GM21390 (cell line): ENCODE data around the gene RPUSD4.

Experiments
- ATAC-seq: cut with Tn5 transposase; IDR thresholded peaks from one replicate; pipeline ENCODE4 v1.9.1; 2021; ENCODE audit not compliant: unreplicated experiment

RPUSD4 gene

DNA sequence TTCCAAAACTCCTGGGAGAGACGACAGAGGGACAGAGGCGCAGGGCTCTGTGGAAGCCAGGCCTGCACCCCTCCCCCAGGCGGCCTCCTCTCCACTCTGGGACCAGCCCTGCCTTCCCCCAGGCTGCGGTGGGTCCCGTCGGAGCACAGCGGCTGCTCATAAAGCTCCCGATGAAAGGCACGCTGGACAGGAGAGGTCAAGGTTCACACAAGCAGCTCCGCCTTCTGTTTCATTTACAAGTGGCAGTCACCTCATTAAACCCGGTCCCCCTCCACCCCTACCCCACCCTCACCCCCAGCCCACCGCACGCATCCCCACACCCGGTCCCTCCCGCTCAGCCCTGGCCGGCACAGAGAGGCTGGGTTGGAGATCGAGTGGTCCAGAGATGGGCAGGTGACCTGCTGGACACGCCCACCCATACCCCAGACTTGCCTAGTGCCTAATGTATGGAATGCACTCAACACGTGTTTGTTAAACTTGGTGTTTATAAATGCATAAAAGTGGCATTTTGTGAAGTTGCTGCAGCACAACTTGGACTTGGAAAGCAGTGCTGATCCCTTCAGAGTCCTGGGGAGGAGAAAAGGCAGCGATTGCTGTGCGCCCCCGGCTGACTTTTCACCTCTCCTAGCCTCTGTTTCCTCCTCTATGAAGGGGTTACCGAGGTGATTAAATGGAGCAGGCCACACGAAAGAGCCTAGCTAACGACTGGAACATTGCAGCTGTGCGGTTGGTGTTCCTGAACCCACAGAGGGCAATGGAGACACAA, 26.0 kb downstream of the RPUSD4 start:
- no peak for ATAC-seq

DNA sequence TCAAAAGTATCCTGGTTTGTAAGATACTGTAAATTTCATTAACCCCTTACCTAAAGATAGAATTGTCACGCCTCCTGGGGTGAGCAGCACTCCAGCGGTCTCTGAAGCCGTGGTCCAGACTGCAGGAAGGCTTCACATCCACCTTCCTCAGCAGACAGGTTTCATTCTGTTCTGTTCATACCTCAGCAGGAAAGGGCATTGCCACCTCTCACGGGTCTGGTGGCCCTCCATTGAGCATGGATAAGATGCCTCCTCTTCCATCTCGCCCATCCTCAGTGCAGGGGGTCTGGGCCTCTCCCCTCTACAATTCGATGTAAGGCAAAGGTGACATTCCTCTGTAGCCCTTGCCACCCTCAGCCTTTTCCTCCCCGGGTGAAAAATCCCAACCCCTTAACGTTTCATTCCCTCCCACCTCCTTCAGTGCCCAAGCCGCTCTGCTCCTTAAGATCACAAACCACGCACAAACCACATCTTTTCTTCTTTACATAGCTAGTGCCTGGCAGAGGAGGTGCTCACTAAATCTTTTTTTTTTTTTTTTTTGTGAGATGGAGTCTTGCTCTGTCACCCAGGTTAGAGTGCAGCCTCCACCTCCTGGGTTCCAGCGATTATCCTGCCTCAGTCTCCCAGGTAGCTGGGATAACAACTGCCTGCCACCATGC, 28.5 kb downstream of the RPUSD4 start:
- no peak for ATAC-seq

DNA sequence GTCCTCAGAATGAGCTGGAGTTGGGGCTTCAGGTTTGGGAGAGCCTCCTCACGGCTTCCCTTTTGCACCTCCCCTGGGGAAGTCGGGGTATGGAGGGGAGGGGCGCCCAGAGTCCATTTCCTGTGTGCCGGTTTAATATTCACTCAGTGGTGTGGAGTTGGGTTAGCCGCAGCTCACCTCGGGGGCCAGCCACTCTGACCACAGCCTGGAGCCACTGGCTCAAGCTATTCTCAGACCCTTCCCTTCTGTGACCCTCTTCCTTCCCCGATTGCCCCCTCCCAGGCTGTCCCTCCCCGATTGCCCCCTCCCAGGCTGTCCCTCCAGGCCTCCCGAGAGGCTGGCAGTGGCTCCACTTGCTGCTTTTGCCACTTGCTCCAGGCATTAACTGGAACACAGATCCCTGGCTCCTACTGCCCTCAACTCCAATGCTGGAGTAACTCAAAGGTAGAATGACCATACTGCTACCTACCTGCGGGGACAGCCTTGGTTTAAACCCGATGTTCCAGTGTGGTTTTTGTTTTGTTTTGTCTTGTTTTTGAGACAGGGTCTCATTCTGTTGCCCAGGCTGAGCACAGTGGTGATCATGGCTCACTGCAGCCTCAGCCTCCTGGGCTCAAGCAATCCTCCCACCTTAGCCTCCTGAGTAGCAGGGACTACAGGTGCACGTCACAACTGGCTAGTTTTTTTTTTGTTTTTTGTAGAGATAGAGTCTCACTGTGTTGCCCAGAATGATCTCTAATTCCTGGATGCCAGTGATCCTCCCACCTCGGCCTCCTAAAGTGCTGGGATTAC, 29.3 kb downstream of the RPUSD4 start:
- no peak for ATAC-seq

DNA sequence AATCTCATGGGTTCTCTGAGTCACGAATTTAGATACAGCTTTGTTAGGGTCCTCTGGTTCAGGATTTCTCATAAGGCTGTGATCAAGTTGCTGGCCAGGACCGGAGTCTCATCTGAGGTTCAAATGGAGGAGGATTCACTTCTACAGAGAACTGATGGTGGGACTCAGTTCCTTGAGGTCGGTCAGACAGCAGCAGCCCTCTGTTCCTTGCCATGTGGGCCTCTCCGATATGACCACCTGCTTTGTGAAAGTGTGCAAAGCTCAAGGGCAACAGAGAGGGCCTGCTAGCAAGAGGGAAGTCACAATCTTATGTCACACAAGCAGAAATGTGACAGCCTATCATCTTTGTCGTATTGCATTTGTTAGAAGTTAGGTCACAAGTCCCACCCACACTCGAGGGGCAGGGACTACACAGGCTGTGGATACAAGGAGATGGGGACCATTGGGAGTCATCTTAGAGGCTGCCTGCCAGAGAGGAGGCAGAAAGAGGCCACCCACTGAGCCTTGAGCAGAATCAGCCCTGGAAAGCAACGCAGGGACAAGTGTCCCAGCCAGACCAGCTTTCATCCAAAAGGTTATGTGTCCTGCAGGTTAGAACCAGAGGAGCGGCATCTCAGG, 34.5 kb downstream of the RPUSD4 start:
- ATAC-seq: no peak

DNA sequence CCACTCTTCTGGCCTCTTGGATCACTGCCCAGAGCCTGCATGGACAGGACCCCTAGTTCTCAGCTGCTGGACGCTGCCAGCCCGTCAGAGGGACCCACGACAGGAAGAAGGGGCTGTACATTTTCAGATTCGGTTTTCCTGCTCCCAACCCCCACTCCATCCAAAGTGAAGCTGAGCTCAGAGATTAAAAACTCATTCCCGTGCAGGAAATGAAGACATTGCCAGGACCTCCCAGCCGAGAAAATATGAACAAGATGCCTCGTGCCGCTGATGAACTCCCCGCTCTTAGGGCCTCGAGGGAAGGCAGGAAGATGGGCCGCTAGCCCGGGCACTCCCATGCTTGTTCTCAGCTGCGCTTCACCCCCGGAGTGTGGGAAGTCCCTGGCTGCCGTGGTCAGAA, 36.1 kb downstream of the RPUSD4 start:
- ATAC-seq: no peak

DNA sequence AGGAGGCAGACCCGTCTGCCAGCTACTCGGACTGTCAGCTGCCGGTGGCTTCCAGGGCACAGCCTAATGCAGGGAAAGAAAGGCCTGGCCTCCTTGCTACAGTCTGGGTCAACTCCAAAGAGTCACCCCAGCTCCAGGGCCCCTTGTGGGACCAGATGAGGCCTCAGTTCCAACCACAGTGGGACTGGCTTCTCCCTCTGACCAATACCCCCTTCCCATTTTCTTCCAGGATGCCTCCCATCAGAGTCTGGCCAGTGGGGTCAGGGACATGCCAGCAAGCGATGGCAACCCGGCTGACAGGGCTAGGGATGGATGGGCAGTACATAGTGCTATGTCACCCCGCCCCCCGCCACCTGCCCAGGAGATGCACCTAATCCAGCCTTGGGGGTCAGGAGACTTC, 36.6 kb downstream of the RPUSD4 start:
- no peak for ATAC-seq

DNA sequence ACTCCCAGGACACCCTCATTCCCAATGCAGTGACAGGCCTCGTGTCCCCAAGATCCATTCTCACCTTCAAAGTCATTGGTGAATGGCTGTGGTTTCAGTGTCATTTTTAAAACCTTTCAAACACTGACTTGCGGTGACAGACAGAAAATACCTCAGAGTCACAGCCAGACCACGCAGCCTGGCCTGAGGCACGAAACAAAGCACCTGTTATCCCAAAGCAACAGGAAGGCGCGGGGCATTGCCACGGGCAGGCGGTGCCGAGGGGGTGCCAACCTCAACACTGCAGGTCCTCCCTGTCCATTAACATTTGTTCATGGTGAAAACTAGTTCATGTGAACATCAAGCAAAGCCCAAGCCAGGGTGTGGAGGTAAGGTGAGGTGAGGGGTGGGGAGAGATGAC, 38.2 kb downstream of the RPUSD4 start:
- ATAC-seq: no peak

DNA sequence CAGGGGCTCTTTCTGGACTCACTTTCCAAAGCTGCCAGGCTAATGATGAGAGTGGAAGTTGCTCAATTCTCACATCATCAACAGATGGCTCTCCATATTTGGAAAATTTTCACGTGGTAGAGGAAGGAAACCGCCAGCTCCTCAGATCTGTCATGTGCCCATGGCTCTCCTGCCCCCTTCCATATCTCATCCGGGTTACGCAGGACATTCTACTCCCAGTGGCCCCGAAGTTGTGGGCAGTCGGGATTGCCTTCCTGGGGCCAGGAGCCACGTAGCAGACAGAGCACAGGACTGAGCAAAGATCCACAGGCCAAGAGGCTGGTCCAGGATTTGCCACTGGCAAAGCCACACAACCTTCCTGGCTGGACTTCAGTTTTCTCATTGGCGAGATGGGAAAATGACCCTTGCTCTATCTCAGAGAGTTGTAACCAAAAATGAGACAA, 38.8 kb downstream of the RPUSD4 start:
- ATAC-seq: no peak

DNA sequence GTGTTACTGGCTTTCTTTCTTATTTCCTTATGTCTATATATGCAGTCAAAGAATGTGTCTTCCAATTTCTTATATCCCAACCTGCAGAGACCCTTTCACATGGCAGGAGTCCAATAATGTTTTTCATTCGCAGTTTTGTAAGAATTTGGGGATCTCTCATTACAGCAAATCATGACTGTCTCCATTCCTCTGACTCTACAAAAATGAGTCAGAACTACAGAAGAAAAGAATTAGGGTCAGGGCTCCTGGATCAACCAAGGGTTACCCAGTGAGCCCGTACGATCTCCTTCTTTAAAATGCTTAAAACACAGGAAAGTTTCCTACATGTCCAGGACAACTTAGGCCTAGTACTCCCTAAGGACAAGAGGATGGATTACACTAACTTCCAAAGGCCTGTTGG, 42.2 kb downstream of the RPUSD4 start:
- no peak for ATAC-seq

DNA sequence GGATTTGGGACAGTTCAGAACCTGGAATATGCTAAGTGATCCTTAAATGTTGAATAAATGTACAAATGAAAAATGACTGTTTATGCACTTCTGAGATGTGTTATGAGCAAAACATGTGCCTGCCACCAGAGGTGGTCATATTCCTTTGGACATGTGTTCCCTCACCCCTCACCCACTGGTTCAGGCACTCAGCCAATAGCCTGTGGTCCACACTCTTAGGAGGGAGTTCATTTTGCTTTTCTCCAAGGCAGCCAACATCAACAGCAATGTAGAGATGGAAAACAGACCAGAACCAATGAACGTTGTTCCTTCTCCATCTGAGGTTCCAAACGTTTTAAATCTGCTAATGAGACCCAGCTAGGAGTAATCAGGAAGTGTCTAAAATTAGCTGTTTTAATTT, 44.0 kb downstream of the RPUSD4 start:
- no peak for ATAC-seq

DNA sequence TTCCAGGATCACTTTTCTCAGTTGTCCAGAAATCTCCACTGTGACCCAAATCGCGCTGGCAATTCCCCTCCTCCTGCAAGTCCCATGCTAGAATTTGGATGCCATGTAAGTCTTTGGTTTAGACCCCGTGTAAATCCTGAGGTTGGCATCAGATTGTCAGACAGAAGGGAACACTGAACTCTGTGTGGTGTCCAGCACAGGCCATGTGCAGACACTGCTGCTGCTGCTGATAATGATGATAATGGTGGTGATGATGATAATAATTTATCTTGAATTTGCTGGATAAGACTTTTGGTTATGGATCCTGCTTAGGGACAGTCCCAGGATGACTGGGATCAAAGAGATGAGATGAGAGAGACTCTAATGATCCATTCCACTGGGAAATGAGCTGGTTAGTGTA, 45.0 kb downstream of the RPUSD4 start:
- ATAC-seq: no peak

DNA sequence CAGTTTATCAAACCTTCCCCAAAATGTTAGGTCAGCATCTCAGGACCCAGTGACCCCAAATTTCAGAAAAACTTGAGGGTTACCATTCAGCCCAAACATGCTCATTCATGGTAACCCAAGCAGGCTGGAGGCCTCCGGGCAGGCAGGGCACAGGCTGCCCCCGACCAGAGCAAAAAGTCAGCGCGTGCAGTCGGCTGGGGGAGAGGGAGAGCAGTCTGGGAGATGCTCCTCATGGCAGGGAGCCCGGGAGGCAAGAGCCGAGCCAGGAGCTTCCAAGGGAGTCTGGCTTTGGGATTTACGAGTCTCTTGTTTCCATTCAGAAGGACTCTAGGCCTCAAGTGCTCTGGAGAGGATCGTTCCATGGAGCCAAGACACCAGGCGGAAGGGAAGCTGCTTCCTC, 45.7 kb downstream of the RPUSD4 start:
- no peak for ATAC-seq

DNA sequence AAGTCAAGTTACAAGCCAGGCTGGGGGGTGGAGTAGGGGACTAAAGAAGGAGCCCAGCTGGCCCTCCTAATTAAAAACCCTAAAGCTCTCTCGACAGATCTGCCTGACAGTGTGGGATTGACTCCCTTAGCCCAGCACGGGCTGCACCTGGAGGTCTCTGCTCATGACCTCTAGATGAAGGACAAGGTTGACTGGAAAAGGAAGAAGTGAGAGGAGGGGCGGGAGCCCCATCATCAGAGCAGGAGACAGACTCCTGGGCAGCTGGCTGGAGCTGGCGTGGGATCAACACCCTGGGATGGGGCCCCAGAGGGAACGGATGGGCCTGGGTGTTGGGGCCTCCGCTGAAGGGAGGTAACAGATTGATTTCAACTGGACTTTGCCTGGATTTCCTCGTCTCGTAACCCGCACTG, 46.1 kb downstream of the RPUSD4 start:
- no peak for ATAC-seq

DNA sequence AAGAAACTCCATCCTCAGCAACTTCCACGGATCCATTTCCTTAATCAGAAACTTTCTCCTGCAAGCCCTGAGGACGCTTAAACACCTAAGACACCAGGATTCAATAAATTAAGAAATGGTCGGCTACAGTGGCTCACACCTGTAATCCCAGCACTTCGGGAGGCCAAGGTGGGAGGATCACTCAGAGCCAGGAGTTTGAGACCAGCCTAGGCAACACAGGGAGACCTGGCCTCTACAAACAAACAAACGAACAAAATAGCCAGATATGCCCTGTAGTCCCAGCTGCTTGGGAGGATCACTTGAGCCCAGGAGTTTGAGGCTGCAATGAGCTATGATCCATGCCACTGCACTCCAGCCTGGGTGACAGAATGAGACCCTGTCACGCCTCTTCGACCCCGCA, 46.7 kb downstream of the RPUSD4 start:
- ATAC-seq: no peak

DNA sequence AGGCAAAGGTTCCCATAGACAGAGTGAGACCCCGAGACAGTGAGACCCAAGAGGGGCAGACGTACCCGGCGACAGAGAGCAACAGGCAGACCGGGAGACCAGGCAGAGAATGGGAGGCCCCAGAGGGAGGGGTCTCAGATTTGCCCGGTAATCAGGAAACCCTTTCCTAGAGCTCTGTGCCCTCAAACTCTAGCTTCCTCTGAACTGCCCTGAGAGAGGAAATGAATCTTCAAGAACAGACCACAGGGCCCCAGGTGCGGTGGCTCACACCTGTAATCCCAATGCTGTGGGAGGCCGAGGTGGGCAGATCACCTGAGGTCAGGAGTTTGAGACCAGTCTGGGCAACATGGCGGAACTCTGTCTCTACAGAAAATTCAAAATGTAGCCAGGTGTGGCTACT, 47.7 kb downstream of the RPUSD4 start:
- no peak for ATAC-seq

DNA sequence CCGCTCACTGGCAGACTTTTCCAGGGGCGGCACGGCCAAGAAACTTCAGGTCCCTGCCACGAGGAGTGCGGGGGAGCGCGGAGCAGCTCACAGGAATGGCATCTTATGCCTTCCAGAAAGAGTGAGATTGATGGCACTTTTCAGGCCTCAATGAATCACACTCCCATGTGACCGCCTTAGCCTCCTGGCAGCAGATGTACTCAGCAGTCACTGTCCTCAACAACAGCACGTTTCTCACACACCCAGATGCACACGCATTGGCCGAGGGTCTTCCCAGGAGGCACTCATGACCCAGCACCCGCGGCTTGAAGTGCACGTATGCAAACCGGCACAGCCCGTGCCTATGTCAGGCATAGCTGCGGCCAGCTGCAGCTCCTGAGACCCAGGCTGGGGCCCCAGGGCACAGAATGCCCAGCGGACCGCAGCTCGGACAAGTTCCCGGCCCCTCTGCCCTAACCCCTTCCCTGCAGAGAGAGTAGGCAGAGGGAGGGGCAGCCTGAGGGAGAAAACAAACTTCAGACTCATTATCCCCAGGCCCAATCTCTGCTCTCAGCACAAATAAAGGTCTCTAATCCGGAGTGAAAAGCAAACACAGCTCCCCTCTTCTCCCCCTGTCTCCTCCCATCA, 48.3 kb downstream of the RPUSD4 start:
- no peak for ATAC-seq

DNA sequence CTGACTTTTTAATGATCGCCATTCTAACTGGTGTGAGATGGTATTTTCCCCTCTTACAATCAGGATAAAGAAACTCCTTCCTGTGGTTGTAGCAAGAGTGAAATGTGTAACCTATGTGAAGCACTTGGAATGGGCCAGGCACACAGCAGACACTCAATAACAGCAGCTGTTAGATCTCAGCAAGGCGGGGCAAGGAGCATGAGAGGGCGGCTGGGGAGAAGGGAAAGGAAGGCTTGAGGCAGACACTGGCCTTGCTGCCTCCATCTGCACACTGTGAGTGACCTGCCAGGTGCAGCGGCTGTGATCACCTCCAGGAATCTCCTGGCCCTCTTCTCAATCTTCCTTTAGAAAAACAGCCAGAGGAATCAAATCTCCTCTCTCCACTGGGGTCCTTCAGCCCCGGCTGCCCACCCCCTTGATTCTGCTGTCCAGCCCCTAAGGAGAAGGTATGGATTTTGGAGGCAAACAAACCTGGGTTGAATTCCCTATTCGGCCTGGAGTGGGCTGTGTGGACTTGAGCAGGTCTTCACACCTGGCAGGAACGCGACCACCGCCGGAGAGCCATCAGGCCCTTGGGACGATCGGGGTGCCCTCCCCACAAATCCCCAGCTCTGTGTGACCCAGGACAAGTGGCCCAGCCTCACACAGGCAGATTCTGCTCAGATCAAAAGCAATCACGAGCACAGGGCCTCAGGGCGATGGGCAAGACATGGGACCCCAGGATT, 49.0 kb downstream of the RPUSD4 start:
- ATAC-seq: no peak

DNA sequence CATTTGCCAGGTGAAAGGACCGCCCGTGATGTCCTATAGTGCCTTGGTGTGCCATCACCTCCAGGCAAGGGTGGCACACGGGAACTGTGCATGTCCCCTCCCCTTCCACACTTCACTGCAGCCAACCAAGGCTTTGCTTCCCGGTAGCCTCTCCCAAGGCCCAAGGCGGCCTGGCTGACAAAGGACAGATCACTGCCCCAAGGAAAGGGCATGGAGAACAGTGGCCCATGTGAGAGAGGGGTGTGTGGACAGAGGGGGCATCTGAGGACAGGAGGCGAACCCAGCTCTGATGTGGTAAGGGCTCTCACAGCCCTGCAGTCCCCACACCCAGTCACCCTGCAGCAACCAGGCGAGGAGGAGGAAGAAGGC, 50.4 kb downstream of the RPUSD4 start:
- no peak for ATAC-seq

DNA sequence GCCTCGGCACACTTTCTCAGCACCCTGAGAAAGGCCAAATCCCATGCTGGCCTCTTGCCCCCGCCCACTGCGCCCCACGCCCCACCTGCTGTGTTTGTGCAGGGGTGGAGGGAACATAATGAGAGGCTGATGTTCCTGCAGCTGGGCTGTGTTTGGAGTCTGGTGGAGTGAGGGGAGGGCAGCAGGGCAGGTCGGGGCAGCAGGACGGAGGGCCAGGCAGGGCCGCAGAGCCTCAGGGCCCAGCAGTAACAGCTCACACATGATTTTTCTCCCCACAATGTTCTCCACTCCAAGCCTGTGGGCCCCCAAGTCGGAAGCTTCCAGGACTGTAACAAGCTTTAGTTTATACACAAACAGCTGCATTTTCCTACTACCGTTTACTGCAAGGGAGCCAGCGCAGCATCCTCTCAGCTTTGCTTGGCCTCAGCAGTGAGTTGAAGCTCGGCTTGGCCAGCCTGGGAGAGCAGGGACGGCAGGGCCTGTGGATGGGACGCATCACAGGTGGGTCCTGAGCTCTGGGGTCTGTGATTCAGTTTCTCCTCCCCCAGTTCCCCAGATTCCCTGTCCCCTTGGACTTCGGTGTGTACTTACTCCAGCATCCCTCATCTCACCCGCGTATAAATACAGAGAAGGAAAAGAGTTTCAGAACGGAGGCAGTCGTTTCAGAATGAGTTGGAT, 51.0 kb downstream of the RPUSD4 start:
- ATAC-seq: no peak
